ENCODE measurements around the gene DUSP28. TPM values are rescaled to one million over a fixed set of nuclear protein-coding genes. Genes with fewer than 3 reads are reported as not detected.

DUSP28 gene
- total and polyA plus RNA-seq, 2 of the 13 experiments (the other 11 are each of a cell fraction or from before 2014, with no cell fraction given) = 5.2 to 8.6 TPM

DNA sequence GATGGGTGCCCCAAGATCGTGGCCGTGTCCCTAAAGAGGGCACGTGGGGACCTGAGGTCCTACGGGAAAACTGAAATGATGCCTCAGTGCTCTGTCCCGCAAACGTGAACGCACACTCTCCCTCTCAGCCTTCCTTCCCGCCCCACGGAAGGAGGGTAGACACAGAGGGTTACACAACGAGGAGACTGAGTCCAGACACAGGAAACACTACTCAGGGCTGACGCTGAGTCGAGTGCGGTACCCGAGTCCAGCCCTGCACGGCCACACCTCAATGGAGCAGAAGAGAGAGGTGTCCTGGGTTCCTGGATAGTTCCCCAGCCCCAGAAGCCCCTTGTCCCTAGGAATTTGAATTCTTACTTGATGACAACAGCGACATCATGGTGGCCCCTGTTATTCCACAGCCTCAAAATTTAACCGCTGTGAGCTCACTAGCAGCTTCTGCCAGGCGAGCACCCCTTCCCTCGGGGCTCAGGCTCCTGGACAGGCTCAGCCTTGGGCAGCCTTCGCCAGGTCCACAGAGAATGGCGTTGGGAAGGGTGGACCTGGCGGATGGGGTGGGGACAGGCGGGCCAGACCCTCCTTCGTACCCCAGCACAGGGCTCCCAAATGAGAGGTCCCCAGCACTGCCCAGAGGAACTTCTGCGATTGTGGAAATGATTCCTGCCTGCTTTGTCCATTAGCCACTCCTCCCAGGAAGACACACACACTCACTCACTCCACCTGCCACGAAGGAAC is 7.1 kb downstream of the DUSP28 start (continued):
- TF ChIP-seq, protein P1, sequence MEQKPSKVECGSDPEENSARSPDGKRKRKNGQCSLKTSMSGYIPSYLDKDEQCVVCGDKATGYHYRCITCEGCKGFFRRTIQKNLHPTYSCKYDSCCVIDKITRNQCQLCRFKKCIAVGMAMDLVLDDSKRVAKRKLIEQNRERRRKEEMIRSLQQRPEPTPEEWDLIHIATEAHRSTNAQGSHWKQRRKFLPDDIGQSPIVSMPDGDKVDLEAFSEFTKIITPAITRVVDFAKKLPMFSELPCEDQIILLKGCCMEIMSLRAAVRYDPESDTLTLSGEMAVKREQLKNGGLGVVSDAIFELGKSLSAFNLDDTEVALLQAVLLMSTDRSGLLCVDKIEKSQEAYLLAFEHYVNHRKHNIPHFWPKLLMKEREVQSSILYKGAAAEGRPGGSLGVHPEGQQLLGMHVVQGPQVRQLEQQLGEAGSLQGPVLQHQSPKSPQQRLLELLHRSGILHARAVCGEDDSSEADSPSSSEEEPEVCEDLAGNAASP (CRISPR knock-in tag; IDR thresholded peaks at IDR 0.05; ENCODE audit: borderline replicate concordance) = no peak
- TF ChIP-seq, protein P2, sequence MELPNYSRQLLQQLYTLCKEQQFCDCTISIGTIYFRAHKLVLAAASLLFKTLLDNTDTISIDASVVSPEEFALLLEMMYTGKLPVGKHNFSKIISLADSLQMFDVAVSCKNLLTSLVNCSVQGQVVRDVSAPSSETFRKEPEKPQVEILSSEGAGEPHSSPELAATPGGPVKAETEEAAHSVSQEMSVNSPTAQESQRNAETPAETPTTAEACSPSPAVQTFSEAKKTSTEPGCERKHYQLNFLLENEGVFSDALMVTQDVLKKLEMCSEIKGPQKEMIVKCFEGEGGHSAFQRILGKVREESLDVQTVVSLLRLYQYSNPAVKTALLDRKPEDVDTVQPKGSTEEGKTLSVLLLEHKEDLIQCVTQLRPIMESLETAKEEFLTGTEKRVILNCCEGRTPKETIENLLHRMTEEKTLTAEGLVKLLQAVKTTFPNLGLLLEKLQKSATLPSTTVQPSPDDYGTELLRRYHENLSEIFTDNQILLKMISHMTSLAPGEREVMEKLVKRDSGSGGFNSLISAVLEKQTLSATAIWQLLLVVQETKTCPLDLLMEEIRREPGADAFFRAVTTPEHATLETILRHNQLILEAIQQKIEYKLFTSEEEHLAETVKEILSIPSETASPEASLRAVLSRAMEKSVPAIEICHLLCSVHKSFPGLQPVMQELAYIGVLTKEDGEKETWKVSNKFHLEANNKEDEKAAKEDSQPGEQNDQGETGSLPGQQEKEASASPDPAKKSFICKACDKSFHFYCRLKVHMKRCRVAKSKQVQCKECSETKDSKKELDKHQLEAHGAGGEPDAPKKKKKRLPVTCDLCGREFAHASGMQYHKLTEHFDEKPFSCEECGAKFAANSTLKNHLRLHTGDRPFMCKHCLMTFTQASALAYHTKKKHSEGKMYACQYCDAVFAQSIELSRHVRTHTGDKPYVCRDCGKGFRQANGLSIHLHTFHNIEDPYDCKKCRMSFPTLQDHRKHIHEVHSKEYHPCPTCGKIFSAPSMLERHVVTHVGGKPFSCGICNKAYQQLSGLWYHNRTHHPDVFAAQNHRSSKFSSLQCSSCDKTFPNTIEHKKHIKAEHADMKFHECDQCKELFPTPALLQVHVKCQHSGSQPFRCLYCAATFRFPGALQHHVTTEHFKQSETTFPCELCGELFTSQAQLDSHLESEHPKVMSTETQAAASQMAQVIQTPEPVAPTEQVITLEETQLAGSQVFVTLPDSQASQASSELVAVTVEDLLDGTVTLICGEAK (IDR thresholded peaks at IDR 0.05) = no peak
- TF ChIP-seq, protein P2 (CRISPR knock-in tag; IDR thresholded peaks at IDR 0.05) = no peak
- TF ChIP-seq TCF7L2 (IDR thresholded peaks at IDR 0.05; ENCODE audit: low read depth, low read length) (no peak), ZNF563 (CRISPR knock-in tag; IDR thresholded peaks at IDR 0.05) (0 out of 2 replicates have a peak, but pooled peaks have one; percentile 17), PAX8 (CRISPR knock-in tag; IDR thresholded peaks at IDR 0.05; ENCODE audit: borderline replicate concordance) (no peak), KLF11 (CRISPR knock-in tag; IDR thresholded peaks at IDR 0.05) (no peak), DNMT3B (CRISPR knock-in tag; conservative IDR thresholded peaks at IDR 0.05) (0 out of 2 replicates have a peak, but pooled peaks have one; percentile 15), ZBTB20 (CRISPR knock-in tag; IDR thresholded peaks at IDR 0.05; ENCODE audit: borderline replicate concordance, low read depth) (peak; percentile 42; the same call in 1 of the 2 replicates)
- TF ChIP-seq, protein P3, sequence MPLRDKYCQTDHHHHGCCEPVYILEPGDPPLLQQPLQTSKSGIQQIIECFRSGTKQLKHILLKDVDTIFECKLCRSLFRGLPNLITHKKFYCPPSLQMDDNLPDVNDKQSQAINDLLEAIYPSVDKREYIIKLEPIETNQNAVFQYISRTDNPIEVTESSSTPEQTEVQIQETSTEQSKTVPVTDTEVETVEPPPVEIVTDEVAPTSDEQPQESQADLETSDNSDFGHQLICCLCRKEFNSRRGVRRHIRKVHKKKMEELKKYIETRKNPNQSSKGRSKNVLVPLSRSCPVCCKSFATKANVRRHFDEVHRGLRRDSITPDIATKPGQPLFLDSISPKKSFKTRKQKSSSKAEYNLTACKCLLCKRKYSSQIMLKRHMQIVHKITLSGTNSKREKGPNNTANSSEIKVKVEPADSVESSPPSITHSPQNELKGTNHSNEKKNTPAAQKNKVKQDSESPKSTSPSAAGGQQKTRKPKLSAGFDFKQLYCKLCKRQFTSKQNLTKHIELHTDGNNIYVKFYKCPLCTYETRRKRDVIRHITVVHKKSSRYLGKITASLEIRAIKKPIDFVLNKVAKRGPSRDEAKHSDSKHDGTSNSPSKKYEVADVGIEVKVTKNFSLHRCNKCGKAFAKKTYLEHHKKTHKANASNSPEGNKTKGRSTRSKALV (CRISPR knock-in tag; IDR thresholded peaks at IDR 0.05) = peak; percentile 11
- TF ChIP-seq, protein P4, sequence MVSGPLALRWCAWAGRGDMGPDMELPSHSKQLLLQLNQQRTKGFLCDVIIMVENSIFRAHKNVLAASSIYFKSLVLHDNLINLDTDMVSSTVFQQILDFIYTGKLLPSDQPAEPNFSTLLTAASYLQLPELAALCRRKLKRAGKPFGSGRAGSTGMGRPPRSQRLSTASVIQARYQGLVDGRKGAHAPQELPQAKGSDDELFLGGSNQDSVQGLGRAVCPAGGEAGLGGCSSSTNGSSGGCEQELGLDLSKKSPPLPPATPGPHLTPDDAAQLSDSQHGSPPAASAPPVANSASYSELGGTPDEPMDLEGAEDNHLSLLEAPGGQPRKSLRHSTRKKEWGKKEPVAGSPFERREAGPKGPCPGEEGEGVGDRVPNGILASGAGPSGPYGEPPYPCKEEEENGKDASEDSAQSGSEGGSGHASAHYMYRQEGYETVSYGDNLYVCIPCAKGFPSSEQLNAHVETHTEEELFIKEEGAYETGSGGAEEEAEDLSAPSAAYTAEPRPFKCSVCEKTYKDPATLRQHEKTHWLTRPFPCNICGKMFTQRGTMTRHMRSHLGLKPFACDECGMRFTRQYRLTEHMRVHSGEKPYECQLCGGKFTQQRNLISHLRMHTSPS (CRISPR knock-in tag; IDR thresholded peaks at IDR 0.05; ENCODE audit: low read depth) = 0 out of 2 replicates have a peak, but pooled peaks have one; percentile 43
- TF ChIP-seq, protein P5, sequence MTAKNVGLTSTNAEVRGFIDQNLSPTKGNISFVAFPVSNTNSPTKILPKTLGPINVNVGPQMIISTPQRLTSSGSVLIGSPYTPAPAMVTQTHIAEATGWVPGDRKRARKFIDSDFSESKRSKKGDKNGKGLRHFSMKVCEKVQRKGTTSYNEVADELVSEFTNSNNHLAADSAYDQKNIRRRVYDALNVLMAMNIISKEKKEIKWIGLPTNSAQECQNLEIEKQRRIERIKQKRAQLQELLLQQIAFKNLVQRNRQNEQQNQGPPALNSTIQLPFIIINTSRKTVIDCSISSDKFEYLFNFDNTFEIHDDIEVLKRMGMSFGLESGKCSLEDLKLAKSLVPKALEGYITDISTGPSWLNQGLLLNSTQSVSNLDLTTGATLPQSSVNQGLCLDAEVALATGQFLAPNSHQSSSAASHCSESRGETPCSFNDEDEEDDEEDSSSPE (CRISPR knock-in tag; IDR thresholded peaks at IDR 0.05) = no peak
